ENCODE data around the gene SLC9C2. TPM values are rescaled to one million over a fixed set of nuclear protein-coding genes. Genes with fewer than 3 reads are reported as not detected.
"Not testable (repeated sequence)": the region's sequence is repeated elsewhere in the genome, so short reads cannot be mapped to it uniquely, and the experiment has no call there.

SLC9C2 gene
- total RNA-seq, 1 experiment from 2014 or later: not detected

GRCh38 chr1:173469656-173470055 is 133.2 kb downstream of the SLC9C2 start:
- no TSS peak for BruUV-seq (replicated peaks)
- Histone ChIP-seq H3K79me2 (ENCODE audit: low read length) (peaks cover 5% of the 10 kb centered on the region; the same call in 1 of the 2 replicates), H2AFZ (ENCODE audit: low read length) (no peak overlapping the region), H3K27ac (ENCODE audit: low read length) (no peak overlapping the region), H3K9me3 (ENCODE audit: low read length) (peaks cover 27% of the 10 kb centered on the region), H3K4me2 (ENCODE audit: low read length) (no peak overlapping the region), H3K27me3 (ENCODE audit: low read length) (no peaks in the 10 kb centered on the region), H3F3A (ENCODE audit: low read length, unreplicated experiment) (peaks cover 11% of the 10 kb centered on the region), H4K20me1 (ENCODE audit: low read length) (no peaks in the 10 kb centered on the region), H3K9me2 (replicated peaks; ENCODE audit: low read length) (no peaks in the 10 kb centered on the region), H3K9ac (ENCODE audit: low read length) (no peak overlapping the region), H3K36me3 (ENCODE audit: low read depth, low read length) (peaks cover 49% of the 10 kb centered on the region), H3K4me3 (ENCODE audit: low read length) (no peak overlapping the region), H3K4me1 (ENCODE audit: insufficient read depth, low read length) (peaks cover 17% of the 10 kb centered on the region)
- intact Hi-C loops (cut with micrococcal nuclease): no loop called here
- DNase-seq (no peak), ATAC-seq (no peak)
- no peak for TF ChIP-seq EZH2phosphoT487 (IDR thresholded peaks at IDR 0.05; ENCODE audit: borderline replicate concordance, low read length)
- POLR2A ChIA-PET (ENCODE audit: unreplicated experiment): no interaction called here
- CTCF ChIA-PET: no interaction called here

GRCh38 chr1:173467426-173467825 is 135.4 kb downstream of the SLC9C2 start:
- no peak overlapping the region for H3K27ac ChIP-seq (ENCODE audit: low read length)
- no peak overlapping the region for H3K4me3 ChIP-seq (ENCODE audit: low read length)
- no peaks in the 10 kb centered on the region for H3K27me3 ChIP-seq (ENCODE audit: low read length)
- ChIA-PET CTCF (no interaction called here), POLR2A (ENCODE audit: unreplicated experiment) (no interaction called here)
- 0 out of 2 replicates have a peak, but pooled peaks cover 7% of the 10 kb centered on the region for H3K79me2 ChIP-seq (ENCODE audit: low read length)
- ATAC-seq (no peak), DNase-seq (no peak)
- H3K9me2 ChIP-seq (replicated peaks; ENCODE audit: low read length): no peaks in the 10 kb centered on the region
- no TSS peak for BruUV-seq (replicated peaks)
- intact Hi-C loops (cut with micrococcal nuclease): no loop called here
- H3K4me1 ChIP-seq (ENCODE audit: insufficient read depth, low read length): no peaks in the 10 kb centered on the region
- H3K36me3 ChIP-seq (ENCODE audit: low read depth, low read length): peaks cover 49% of the 10 kb centered on the region
- H2AFZ ChIP-seq (ENCODE audit: low read length): no peak overlapping the region
- H3K9me3 ChIP-seq (ENCODE audit: low read length): peaks cover 27% of the 10 kb centered on the region
- no peak overlapping the region for H3K4me2 ChIP-seq (ENCODE audit: low read length)
- H3F3A ChIP-seq (ENCODE audit: low read length, unreplicated experiment): no peaks in the 10 kb centered on the region
- H3K9ac ChIP-seq (ENCODE audit: low read length): no peak overlapping the region
- no peaks in the 10 kb centered on the region for H4K20me1 ChIP-seq (ENCODE audit: low read length)
- no peak for TF ChIP-seq CTCF (conservative IDR thresholded peaks at IDR 0.05; ENCODE audit: low read depth, low read length)
- TF ChIP-seq EZH2 (IDR thresholded peaks at IDR 0.05; ENCODE audit: low read length, unreplicated experiment): no peak
- TF ChIP-seq EZH2phosphoT487 (IDR thresholded peaks at IDR 0.05; ENCODE audit: borderline replicate concordance, low read length): no peak

- H3K4me3 ChIP-seq (ENCODE audit: low read length); DNase-seq; H3K9me2 ChIP-seq (replicated peaks; ENCODE audit: low read length); H3K79me2 ChIP-seq (ENCODE audit: low read length); BruUV-seq (replicated peaks); CTCF ChIA-PET; H3K4me1 ChIP-seq (ENCODE audit: insufficient read depth, low read length); ATAC-seq; intact Hi-C loops (cut with micrococcal nuclease); H3K27me3 ChIP-seq (ENCODE audit: low read length); H3K27ac ChIP-seq (ENCODE audit: low read length); H4K20me1 ChIP-seq (ENCODE audit: low read length); H3F3A ChIP-seq (ENCODE audit: low read length, unreplicated experiment); H3K9ac ChIP-seq (ENCODE audit: low read length); H2AFZ ChIP-seq (ENCODE audit: low read length); POLR2A ChIA-PET (ENCODE audit: unreplicated experiment); H3K4me2 ChIP-seq (ENCODE audit: low read length): not testable (repeated sequence)
- Histone ChIP-seq H3K36me3 (ENCODE audit: low read depth, low read length) (peaks cover 34% of the 10 kb centered on the region), H3K9me3 (ENCODE audit: low read length) (peaks cover 10% of the 10 kb centered on the region)
These were observed 138.7 kb downstream of the SLC9C2 start for GRCh38 chr1:173464185-173464584.

- H2AFZ ChIP-seq (ENCODE audit: low read length); DNase-seq; H3K4me2 ChIP-seq (ENCODE audit: low read length); H3K9ac ChIP-seq (ENCODE audit: low read length); H3F3A ChIP-seq (ENCODE audit: low read length, unreplicated experiment); CTCF ChIA-PET; intact Hi-C loops (cut with micrococcal nuclease); ATAC-seq; H3K27me3 ChIP-seq (ENCODE audit: low read length); BruUV-seq (replicated peaks); H3K4me1 ChIP-seq (ENCODE audit: insufficient read depth, low read length); H3K79me2 ChIP-seq (ENCODE audit: low read length); H3K27ac ChIP-seq (ENCODE audit: low read length); H3K4me3 ChIP-seq (ENCODE audit: low read length); H3K9me2 ChIP-seq (replicated peaks; ENCODE audit: low read length); H4K20me1 ChIP-seq (ENCODE audit: low read length); H3K9me3 ChIP-seq (ENCODE audit: low read length): not testable (repeated sequence)
- peaks cover 24% of the 10 kb centered on the region for H3K36me3 ChIP-seq (ENCODE audit: low read depth, low read length)
- POLR2A ChIA-PET (ENCODE audit: unreplicated experiment): interaction anchor here (0.5 kb wide), 1 partner anchor 304 kb away, joined by 3 read pairs; no protein-coding TSS in a partner anchor
These were observed 140.2 kb downstream of the SLC9C2 start for GRCh38 chr1:173462666-173463065.
